HG02970 (cell line): ENCODE measurements around the gene GPR61.
A peak's percentile ranks its signal among the peaks of the same experiment; 100 is the strongest.

Source experiments
- ATAC-seq: cut with Tn5 transposase; IDR thresholded peaks from one replicate; pipeline ENCODE4 v1.9.1; 2021; ENCODE audit warnings: mild to moderate bottlenecking, moderate library complexity, moderate number of reproducible peaks; ENCODE audit not compliant: unreplicated experiment, low FRiP score

The GPR61 gene

DNA sequence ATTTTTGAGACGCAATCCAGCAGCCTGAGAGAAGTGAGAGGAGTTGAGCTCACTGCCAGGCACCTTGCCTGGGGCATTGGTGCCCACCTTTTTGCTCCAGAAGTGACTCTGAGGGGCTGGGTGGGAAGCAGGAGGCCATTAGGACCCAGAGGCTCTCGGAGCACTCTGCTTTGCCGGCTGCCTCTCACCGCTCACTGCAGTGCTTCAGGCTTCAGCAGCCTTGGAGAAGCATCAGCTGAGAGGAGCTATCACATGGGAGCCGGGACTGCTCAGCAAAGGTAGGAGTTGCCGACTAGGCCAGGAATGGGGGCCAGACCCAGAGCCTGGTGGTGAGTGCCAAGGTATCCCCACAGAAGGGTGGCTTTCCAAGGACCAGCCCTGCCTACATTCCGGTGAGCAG lies at the start of gene GPR61:
Gene GPR61, plus strand, starts transcription at position 197 of the 400 bp plus-strand sequence. CDS start 3,151 bp downstream, outside the sequence.
- ATAC-seq, result no peak

DNA sequence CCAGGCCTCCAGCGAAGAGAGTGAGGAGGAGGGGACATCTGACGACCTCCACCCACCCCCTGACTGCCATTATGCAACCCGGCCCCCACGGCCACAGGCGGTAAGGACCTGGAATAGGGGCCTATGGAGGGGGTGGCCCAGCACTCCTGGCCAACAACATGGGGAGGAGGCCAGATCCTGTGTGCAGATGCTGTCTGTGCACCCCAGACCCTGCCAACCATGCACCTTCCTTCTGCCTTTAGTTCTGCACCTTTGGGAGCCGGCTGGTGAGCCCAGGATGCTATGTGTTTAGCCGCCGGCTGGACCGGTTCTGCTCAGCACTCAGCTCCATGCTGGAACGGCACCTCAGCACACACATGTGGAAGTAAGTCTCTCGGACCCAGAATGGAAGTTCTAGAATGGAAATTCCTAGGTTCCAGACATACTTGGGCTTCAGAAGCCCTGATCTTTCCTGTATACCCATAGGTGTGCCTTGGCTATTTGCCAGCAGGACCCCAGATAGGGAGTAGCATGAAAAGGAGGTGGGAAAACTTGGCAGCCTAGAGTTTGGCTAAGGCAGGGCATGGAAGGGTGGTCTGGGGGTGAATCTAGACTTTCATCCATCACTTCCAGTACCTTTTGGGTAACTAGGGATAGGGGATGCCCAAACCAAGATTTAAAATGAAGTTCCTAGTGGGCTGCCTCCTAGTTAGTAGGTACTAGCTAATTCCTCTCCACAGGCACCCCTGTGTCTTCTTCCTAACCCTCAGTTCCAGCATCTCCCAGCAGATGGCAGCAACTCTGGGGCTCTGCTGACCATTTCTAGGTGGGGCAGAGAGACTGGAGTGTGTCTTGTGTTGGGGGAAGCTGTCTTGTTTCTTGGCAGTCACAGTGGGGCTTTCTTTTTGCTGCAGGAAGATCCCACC lies 49.4 kb upstream of the GPR61 start:
- ATAC-seq, result no peak

DNA sequence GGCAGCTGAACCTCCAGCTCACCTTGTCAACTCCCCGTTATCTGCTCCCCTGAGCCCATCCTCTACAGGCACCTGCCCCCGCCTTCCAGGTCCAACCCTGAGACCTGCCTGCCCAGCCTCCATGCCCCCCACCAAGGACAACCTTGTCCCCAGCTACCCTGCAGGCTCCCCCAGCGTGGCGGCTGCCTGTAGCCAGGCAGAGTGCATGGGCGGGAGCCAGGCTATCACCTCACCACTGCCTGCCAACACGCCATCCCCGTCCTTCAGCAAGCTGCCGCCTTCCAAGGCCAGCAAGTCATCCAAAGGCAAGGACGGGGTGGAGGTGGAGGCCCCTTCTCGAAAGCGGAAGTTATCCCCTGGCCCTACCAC lies 48.8 kb upstream of the GPR61 start:
- no peak for ATAC-seq

DNA sequence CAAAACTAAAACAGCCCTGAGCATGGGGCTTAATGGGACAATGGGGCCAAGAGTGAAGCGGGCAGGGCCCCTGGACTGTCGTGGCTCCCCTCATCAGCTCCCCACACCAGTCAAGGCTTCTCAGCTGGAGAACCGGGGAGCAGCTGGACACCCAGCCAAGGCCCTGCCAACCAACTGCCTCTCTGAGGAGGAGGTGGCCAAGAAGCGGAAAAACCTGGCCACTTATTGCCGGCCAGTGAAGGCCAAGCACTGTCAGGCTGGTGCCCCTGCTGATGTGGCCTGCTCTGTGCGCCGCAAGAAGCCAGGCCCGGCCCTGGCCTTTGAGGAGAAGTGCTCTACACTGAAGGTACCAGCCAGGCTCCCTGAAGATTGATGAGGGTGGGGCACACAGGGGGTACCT lies 48.3 kb upstream of the GPR61 start:
- ATAC-seq, result no peak

GRCh38 chr1:109492779-109493178 lies 46.9 kb upstream of the GPR61 start:
- no peak for ATAC-seq

GRCh38 chr1:109493227-109493626 lies 46.4 kb upstream of the GPR61 start:
- no peak for ATAC-seq

DNA sequence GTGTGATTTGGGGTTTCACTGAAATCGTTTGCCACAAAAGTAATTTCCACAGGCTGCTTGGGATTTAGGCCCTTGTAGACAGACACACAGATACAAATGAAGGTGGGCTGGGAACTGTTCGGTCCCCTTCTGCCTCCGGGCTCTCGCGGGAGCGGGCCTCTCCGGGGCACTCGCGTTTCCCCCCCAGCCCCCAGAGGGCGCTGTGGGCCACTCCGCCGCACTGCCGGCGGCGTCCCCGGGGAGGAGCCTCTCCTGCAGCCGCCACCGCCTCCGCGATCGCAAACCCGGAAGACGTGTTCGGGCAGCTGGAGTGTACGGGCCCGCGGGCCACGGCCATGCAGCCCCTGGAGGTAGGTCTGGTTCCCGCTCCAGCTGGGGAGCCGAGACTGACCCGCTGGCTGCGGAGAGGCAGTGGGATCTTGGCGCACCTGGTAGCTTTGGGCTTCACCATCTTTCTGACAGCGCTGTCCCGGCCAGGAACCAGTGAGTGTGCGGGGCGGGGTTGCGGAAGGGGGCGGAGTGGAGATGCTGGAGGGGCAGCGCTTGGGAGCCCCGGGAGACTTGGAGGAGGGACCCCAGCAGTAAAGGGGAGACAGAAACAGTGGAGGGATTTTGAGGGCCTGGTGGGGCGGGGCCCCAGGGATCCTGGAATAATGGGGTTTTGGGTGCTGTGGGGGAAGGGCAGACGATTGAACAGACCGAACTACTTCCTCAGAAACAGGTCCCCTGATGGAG lies 45.7 kb upstream of the GPR61 start, which contains the start of gene CYB561D1:
Gene CYB561D1, plus strand, starts transcription at position 290 of the 735 bp plus-strand sequence. Its CDS starts 46 bp downstream, at position 336.
- peak; percentile 83 for ATAC-seq

GRCh38 chr1:109495738-109496137 lies 43.9 kb upstream of the GPR61 start:
- ATAC-seq, result no peak

GRCh38 chr1:109497449-109498160 lies 42.1 kb upstream of the GPR61 start:
- no peak for ATAC-seq

DNA sequence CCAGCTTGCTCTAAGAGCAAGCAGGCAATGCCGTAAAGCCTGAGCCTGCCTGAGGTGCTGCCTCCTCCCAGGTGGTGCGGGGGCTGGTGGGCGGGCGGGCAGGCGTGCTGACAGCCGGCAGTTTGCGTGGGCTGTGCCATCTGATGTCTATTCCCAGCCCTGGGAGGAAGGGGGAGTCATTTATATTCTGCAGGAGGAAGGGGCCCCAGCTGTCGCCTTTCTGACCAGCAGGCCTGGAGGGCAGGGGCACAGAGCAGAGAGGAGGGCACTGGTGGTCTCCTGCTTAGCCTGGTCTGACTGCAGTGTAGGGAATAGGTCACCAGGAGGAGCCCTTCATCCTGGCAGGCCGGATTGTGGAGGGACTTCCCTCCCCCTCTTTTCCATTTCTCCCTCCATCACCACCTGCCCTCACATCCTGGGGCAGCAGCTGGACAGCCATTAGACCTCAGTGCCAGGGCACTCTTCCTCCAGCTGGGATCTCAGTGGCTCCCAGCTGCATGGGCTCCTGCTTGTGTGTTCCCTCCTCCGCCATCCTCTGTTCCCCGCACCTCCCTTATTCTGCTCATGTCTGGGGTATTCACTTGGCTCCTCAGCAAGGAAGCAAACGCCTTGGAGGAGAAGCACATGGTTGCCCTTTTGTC lies 41.4 kb upstream of the GPR61 start:
- no peak for ATAC-seq

DNA sequence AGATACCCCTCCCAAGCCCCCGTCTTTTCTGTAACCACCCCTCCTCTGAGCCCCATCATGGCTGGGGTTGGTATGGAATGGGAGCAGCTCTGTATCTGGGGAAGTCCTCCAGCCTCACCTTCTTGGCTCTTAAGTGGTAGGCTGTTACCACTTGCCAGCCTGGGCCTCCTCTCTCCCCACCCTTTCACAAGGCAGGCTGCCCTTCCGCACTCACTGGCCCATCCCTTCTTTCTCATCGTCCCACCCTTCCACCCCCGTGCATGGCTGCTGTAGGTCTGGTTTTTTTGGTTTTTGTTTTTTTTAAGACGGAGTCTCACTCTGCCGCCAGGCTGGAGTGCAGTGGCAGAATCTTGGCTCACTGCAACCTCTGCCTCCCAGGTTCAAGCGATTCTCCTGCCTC lies 40.6 kb upstream of the GPR61 start:
- no peak for ATAC-seq

DNA sequence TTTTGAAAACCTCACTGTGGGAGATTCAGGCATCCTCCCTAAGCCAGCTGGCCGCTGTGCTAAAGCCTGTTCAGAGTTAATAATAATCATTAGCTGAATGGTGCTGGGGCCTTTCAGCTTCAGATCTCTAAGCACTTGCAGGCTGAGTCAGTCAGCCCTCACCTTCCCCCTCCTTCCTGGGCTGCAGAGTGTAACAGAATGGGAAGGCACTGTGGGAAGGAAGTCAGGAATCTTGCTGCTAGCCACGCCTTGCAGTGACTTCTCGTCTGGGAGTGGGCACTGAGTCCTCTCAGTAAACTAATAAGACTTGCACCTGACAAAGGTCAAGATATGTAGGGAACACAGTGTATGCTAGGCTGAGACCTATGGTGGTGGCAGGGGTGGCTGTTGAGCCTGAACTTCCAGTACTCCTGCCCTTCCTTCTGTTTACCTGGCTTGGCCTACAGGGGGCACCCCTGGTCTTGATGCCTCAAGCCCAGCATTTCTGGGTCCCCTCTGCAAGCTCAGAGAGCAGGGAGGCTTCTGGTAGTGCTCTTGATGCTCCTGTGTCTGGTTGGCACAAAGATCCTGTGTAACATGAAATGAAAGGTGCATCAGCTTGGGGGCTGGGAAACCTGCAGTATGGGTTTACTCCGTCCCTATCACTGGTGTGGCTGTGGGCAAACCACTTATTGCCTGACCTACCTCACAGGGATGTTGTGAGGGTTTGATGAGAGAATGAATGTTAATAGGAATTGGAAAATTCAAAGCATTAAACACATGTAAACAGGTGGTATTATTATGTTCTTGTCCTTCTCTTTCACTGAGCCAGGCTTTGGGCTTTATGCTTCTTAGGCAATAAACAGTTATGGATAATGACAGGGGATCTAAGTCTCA lies 39.8 kb upstream of the GPR61 start:
- ATAC-seq, result no peak

DNA sequence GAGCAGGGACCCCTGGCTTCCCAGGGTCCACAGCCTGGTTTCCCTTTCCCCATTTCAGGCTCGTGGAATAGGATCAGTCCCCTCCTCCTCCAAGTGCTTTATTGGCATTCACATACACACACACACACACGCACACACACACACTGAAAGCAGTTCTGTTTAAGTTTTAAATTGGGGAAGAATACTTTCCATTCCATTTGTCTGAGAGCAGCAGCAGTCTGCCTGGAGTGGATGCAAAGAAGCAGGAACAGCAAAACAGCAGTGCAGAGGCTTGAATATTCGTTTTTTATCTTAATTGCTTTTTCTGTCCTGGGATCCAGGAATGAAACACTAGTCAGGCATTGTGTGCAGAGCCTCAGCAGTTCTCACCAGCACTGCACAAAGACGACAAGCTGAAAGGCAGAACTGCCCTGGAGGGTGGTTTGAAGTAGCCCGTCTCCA lies 38.7 kb upstream of the GPR61 start:
- ATAC-seq, result no peak

DNA sequence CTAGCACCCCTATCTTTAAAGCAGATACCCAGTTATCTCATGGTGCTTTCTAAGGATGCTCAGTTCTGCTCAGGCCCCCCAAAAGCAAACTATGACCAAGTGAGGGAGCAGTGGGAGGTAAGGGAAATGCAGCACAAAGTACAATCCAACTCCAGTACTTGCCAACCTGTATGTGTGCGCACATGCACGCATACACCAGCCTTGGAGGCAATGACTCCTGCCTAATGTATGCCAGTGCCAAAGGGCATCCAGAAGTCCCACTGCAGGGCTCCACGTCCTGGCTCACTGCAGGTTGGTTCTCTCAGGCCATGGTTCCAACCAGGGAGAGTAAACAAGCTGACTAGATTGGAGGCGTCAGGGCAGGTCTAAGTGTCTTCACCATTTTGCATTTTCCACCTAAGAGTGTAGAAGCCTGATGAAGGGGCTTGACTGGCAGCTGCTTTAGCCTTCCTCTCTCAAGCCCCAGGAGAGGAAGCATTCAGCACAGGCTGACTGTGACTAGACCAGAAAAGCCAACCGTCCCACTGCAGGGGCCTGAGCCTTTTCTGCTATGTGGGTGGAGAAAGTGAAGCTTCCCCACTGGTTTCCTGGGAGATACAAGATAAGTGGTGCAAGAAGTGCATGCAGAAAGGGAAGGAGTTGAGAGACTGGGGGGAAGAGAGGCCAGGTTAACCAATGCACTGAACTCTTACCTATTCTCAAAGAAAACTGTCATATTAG lies 37.9 kb upstream of the GPR61 start:
- no peak for ATAC-seq

- ATAC-seq, result no peak
These were observed 37.3 kb upstream of the GPR61 start for GRCh38 chr1:109502364-109502851.

DNA sequence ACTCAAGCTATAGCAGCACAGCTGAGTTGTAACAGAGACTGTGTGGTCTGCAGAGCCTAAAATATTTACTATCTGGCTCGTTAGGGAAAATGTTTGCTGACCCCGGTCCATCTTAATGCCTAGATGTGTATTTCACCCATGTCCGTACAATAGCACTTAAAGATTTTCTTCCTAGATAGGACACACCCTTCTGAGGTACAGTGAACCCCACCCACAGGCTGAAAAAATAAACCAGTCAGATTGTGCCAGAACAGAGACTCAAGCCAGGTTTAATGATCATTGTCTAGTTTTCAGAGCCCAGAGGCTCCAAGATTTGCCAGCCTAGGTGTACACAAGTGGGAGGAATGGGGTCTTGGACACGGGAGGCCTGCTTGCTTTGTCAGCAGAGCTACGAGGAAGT lies 35.7 kb upstream of the GPR61 start:
- ATAC-seq, result no peak

GRCh38 chr1:109504974-109505373 lies 34.7 kb upstream of the GPR61 start:
- no peak for ATAC-seq

DNA sequence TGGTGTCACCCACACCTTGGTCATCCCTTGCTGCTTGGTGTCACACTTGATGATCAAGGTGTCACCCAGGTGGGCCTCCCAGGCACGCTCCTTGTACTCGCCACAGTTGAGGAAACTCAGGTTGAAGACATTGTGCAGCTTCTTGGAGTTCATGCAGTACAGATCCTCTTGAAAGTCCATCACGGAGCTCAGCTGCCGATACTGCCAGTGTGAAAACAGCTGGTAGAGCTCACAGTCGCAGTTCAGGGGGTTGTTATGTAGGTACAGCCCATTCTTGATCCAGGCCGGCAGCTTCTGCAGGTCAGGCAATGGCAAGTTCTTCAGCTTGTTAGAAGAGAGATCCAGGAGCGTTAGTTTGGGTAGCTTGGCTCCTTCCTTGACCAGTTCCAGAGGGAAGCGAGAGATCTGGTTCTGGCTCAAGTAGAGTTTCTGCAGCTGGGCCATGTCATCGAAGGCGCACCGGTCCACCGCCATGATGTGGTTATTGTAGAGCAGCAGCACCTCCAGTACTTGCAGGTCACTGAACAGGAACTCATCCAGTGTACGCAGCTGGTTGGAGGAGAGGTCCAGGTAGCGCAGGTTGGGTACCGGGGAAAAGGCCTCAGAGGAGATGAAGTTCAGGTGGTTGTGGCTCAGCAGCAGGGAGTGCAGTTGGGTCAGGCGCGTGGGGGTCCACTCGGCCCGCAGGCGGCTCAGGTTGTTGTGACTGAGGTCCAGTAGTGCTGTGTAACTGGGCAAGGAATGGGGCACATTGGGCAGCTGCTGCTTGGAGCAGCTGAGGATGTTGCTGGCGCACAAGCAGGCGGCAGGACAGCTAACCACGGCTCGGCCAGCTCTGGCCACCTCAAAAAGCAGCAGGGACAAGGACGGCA lies 31.4 kb upstream of the GPR61 start:
- no peak for ATAC-seq
